Measurements from ENCODE around the gene ZNF593. TPM values are rescaled to one million over a fixed set of nuclear protein-coding genes. Genes with fewer than 3 reads are reported as not detected.

Gene ZNF593
- total and polyA plus RNA-seq, 2 donors from 2014 or later = 22.4 to 93.2 TPM

DNA sequence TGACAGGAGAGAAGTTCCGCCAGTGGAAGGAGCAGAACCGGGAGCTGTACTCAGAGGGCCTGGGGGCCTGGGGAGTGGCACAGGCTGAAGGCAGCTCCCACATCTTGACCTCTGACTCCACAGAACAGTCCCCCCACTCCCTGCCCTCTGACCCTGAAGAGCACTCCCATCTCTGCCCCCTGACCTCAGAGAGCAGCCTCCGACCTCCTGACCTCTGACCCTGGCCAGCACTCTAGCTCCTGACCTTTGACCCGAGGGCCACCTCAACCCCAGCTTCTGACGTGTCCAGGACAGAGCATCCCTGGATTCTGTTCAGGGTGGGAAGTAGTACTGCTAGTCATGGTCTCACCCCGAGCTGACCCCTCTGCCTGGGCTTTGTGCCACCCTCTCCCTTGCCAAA lies 19.6 kb downstream of the ZNF593 start:
- intact Hi-C loops (cut with DNase I) = no loop called here
- Histone ChIP-seq H3K4me1 (ENCODE audit: control insufficient read depth in 2 of 3, insufficient read depth in 2 of 3, low read depth in 1 of 3, low read length in 3 of 3) (no peaks in the 10 kb centered on the region), H3K27ac (ENCODE audit: low read depth in 2 of 2, low read length in 2 of 2) (no peak overlapping the region), H3K36me3 (ENCODE audit: control insufficient read depth in 2 of 3, insufficient read depth in 3 of 3, low read length in 3 of 3) (no peaks in the 10 kb centered on the region), H3K9me3 (ENCODE audit: control insufficient read depth in 2 of 3, insufficient read depth in 1 of 3, low read length in 3 of 3) (no peaks in the 10 kb centered on the region), H3K4me3 (ENCODE audit: low read length in 3 of 3) (no peak overlapping the region), H3K9ac (ENCODE audit: low read length in 3 of 3) (no peak overlapping the region), H3K27me3 (ENCODE audit: control insufficient read depth, insufficient read depth, low read length) (no peaks in the 10 kb centered on the region)
- DNase-seq (no peak), FAIRE-seq (no peak)
- TF ChIP-seq CTCF (IDR thresholded peaks at IDR 0.05; ENCODE audit: borderline replicate concordance, extremely low read depth, insufficient read depth) = no peak

DNA sequence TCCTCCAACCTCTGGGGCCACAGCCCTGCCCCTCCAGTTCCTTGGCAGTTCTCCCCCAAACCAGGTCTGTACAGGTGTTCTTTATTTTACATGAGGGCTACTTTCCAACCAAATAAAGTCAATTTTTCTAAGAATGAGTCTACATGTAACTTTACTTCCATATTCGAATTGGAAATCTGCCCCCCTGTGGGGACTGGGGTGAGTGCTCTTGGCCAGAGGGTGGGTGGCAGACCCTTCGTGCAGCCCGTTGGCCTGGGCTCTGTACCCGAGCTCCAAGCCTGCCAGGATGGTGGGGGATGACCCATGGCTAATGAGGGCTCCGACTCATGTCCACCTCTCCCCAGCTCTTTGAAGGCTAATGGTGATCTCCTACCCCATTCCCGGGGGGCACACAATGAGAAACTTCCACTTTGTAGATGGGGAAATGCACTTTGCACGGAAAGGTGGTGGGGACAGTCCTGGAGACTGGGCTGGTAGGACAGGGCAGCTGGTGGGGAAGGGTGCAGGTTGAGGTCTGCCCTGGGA lies 20.1 kb downstream of the ZNF593 start:
- no peak overlapping the region for H3K4me3 ChIP-seq (ENCODE audit: low read length in 3 of 3)
- DNase-seq = no peak
- no peaks in the 10 kb centered on the region for H3K36me3 ChIP-seq (ENCODE audit: control insufficient read depth in 2 of 3, insufficient read depth in 3 of 3, low read length in 3 of 3)
- intact Hi-C loops (cut with DNase I) = no loop called here
- H3K9ac ChIP-seq (ENCODE audit: low read length in 3 of 3) = no peak overlapping the region
- H3K27ac ChIP-seq (ENCODE audit: low read depth in 2 of 2, low read length in 2 of 2) = no peak overlapping the region
- no peaks in the 10 kb centered on the region for H3K27me3 ChIP-seq (ENCODE audit: control insufficient read depth, insufficient read depth, low read length)
- no peaks in the 10 kb centered on the region for H3K4me1 ChIP-seq (ENCODE audit: control insufficient read depth in 2 of 3, insufficient read depth in 2 of 3, low read depth in 1 of 3, low read length in 3 of 3)
- no peak for FAIRE-seq
- no peak for TF ChIP-seq CTCF (IDR thresholded peaks at IDR 0.05; ENCODE audit: borderline replicate concordance, extremely low read depth, insufficient read depth)
- H3K9me3 ChIP-seq (ENCODE audit: control insufficient read depth in 2 of 3, insufficient read depth in 1 of 3, low read length in 3 of 3) = no peaks in the 10 kb centered on the region

- no peaks in the 10 kb centered on the region for H3K36me3 ChIP-seq (ENCODE audit: control insufficient read depth in 2 of 3, insufficient read depth in 3 of 3, low read length in 3 of 3)
- FAIRE-seq (no peak), DNase-seq (peak in 4 of 5 donors; percentile 80 to 89 (median 86))
- H3K9me3 ChIP-seq (ENCODE audit: control insufficient read depth in 2 of 3, insufficient read depth in 1 of 3, low read length in 3 of 3) = no peaks in the 10 kb centered on the region
- no peak within 1 kb of the TSS for H3K27ac ChIP-seq (ENCODE audit: low read depth in 2 of 2, low read length in 2 of 2)
- no peak within 1 kb of the TSS for H3K4me3 ChIP-seq (ENCODE audit: low read length in 3 of 3)
- H3K27me3 ChIP-seq (ENCODE audit: control insufficient read depth, insufficient read depth, low read length) = no peaks in the 10 kb centered on the region
- intact Hi-C loops (cut with DNase I) = no loop called here
- H3K4me1 ChIP-seq (ENCODE audit: control insufficient read depth in 2 of 3, insufficient read depth in 2 of 3, low read depth in 1 of 3, low read length in 3 of 3) = no peaks in the 10 kb centered on the region
- no peak within 1 kb of the TSS for H3K9ac ChIP-seq (ENCODE audit: low read length in 3 of 3)
- peak; percentile 17 for TF ChIP-seq CTCF (IDR thresholded peaks at IDR 0.05; ENCODE audit: borderline replicate concordance, extremely low read depth, insufficient read depth)
These were observed 20.8 kb downstream of the ZNF593 start, which contains the start of gene CATSPER4 for GRCh38 chr1:26190373-26190987. Gene CATSPER4, plus strand, starts transcription at chr1:26190602. Its CDS starts 26 bp downstream, at chr1:26190628.

Measured in kidney (tissue), 14 donors.